ENCODE data around the gene PIGQ. TPM values are rescaled to one million over a fixed set of nuclear protein-coding genes. Genes with fewer than 3 reads are reported as not detected.
"Not testable (repeated sequence)": the region's sequence is repeated elsewhere in the genome, so short reads cannot be mapped to it uniquely, and the experiment has no call there.

PIGQ gene
- total RNA-seq, 4 donors from 2014 or later: 37.4 to 115 (median 56.0) TPM

GRCh38 chr16:593807-594206, 24.0 kb downstream of the PIGQ start:
- H3K27me3 ChIP-seq: no peaks in the 10 kb centered on the region
- intact Hi-C loops (cut with DNase I; ENCODE audit: low total_unique reads) (loop anchor here (2.0 kb wide), 1 partner anchor 37 kb away; the partner anchor contains the start of gene WFIKKN1), in situ Hi-C loops (cut with MboI; ENCODE audit: low pct_ligation_motif_present in 1 of 4, low pct_unique_long_range_greater_than_20kb in 1 of 4, low sequenced_read_pairs in 3 of 4) (no loop called here)
- H3K36me3 ChIP-seq: no peaks in the 10 kb centered on the region
- peak overlapping the region in 2 of 4 donors; percentile 2 to 29 for H3K4me3 ChIP-seq
- 52% methylated on average over 16 of the region's 16 CpGs; no CpG with 5 or more reads in 1 of the 2 donors for WGBS, 2 donors (ENCODE audit: low coverage in 1 of 2)
- H3K9me3 ChIP-seq: no peaks in the 10 kb centered on the region
- no peak for DNase-seq
- peak overlapping the region; percentile 85 to 93 (median 92) for H3K27ac ChIP-seq
- H3K4me1 ChIP-seq: peaks cover 19 to 48% (median 41%) of the 10 kb centered on the region in 4 donors
- TF ChIP-seq POLR2A (IDR thresholded peaks at IDR 0.05) (no peak), CTCF (IDR thresholded peaks at IDR 0.05) (peak in 2 of 5 experiments; percentile 27 to 47)

- Histone ChIP-seq H3K27ac (peak overlapping the region in 2 of 4 donors; percentile 92 to 93), H3K4me3 (no peak overlapping the region), H3K4me1 (peaks cover 19 to 48% (median 41%) of the 10 kb centered on the region in 4 donors), H3K27me3 (no peaks in the 10 kb centered on the region), H3K36me3 (no peaks in the 10 kb centered on the region), H3K9me3 (no peaks in the 10 kb centered on the region)
- 88% methylated on average over 18 of the region's 18 CpGs; no CpG with 5 or more reads in 1 of the 2 donors for WGBS, 2 donors (ENCODE audit: low coverage in 1 of 2)
- DNase-seq: no peak
- intact Hi-C loops (cut with DNase I; ENCODE audit: low total_unique reads): loop anchor here (2.0 kb wide), 1 partner anchor 36 kb away; the partner anchor contains the start of gene WFIKKN1
- in situ Hi-C loops (cut with MboI; ENCODE audit: low pct_ligation_motif_present in 1 of 4, low pct_unique_long_range_greater_than_20kb in 1 of 4, low sequenced_read_pairs in 3 of 4): no loop called here
- TF ChIP-seq POLR2A (IDR thresholded peaks at IDR 0.05): no peak
- no peak for TF ChIP-seq POLR2AphosphoS5 (IDR thresholded peaks at IDR 0.05)
- no peak for TF ChIP-seq EP300 (IDR thresholded peaks at IDR 0.05; ENCODE audit: low read depth)
- TF ChIP-seq CTCF (IDR thresholded peaks at IDR 0.05): no peak
These were observed 25.3 kb downstream of the PIGQ start for GRCh38 chr16:595094-595528.

GRCh38 chr16:595942-596735, 26.4 kb downstream of the PIGQ start:
- H3K27me3 ChIP-seq: no peaks in the 10 kb centered on the region
- no peak for TF ChIP-seq POLR2A (IDR thresholded peaks at IDR 0.05)
- TF ChIP-seq POLR2AphosphoS5 (IDR thresholded peaks at IDR 0.05): no peak
- no peak for TF ChIP-seq EP300 (IDR thresholded peaks at IDR 0.05; ENCODE audit: low read depth)
- no peak for TF ChIP-seq CTCF (IDR thresholded peaks at IDR 0.05)
- H3K9me3 ChIP-seq: no peaks in the 10 kb centered on the region
- DNase-seq: no peak
- peaks cover 15 to 41% (median 36%) of the 10 kb centered on the region in 4 donors for H3K4me1 ChIP-seq
- H3K27ac ChIP-seq: no peak overlapping the region
- intact Hi-C loops (cut with DNase I; ENCODE audit: low total_unique reads): loop anchor here (2.0 kb wide), 1 partner anchor 35 kb away; the partner anchor contains the start of gene WFIKKN1
- WGBS, 2 donors (ENCODE audit: low coverage in 1 of 2): 87 to 93% methylated on average over 3 to 34 of the region's 34 CpGs
- H3K4me3 ChIP-seq: no peak overlapping the region
- in situ Hi-C loops (cut with MboI; ENCODE audit: low pct_ligation_motif_present in 1 of 4, low pct_unique_long_range_greater_than_20kb in 1 of 4, low sequenced_read_pairs in 3 of 4): no loop called here
- H3K36me3 ChIP-seq: no peaks in the 10 kb centered on the region

GRCh38 chr16:596736-597060, 26.9 kb downstream of the PIGQ start:
- WGBS, 2 donors (ENCODE audit: low coverage in 1 of 2): 92% methylated on average over 12 of the region's 12 CpGs; no CpG with 5 or more reads in 1 of the 2 donors
- no peak overlapping the region for H3K4me3 ChIP-seq
- no peak overlapping the region for H3K27ac ChIP-seq
- peaks cover 13 to 36% (median 32%) of the 10 kb centered on the region in 4 donors for H3K4me1 ChIP-seq
- no peak for DNase-seq
- in situ Hi-C loops (cut with MboI; ENCODE audit: low pct_ligation_motif_present in 1 of 4, low pct_unique_long_range_greater_than_20kb in 1 of 4, low sequenced_read_pairs in 3 of 4): no loop called here
- no peaks in the 10 kb centered on the region for H3K9me3 ChIP-seq
- TF ChIP-seq CTCF (IDR thresholded peaks at IDR 0.05) (no peak), POLR2A (IDR thresholded peaks at IDR 0.05) (no peak), EP300 (IDR thresholded peaks at IDR 0.05; ENCODE audit: low read depth) (no peak), POLR2AphosphoS5 (IDR thresholded peaks at IDR 0.05) (no peak)
- H3K36me3 ChIP-seq: no peaks in the 10 kb centered on the region
- intact Hi-C loops (cut with DNase I; ENCODE audit: low total_unique reads): no loop called here
- H3K27me3 ChIP-seq: no peaks in the 10 kb centered on the region

GRCh38 chr16:597655-598054, 27.9 kb downstream of the PIGQ start:
- H3K27ac ChIP-seq; H3K36me3 ChIP-seq; H3K4me3 ChIP-seq; H3K9me3 ChIP-seq; in situ Hi-C loops (cut with MboI; ENCODE audit: low pct_ligation_motif_present in 1 of 4, low pct_unique_long_range_greater_than_20kb in 1 of 4, low sequenced_read_pairs in 3 of 4); intact Hi-C loops (cut with DNase I; ENCODE audit: low total_unique reads); DNase-seq; H3K27me3 ChIP-seq: not testable (repeated sequence)
- WGBS, 2 donors (ENCODE audit: low coverage in 1 of 2): 98 to 100% methylated on average over 4 to 7 of the region's 7 CpGs
- peaks cover 3 to 26% (median 22%) of the 10 kb centered on the region in 4 donors for H3K4me1 ChIP-seq

Data from transverse colon (tissue), 4 donors.